Heart left ventricle (tissue), 16 donors: ENCODE data around the gene ERFL. TPM values are rescaled to one million over a fixed set of nuclear protein-coding genes. Genes with fewer than 3 reads are reported as not detected.

Experiments used
- ATAC-seq, 4 donors: fragments of 200-7000 bp; cut with Tn5 transposase; one replicate each; pipeline ENCODE4 v1.9.1; 2020 to 2022; ENCODE audit warnings: moderate library complexity in 4 of 4, mild to moderate bottlenecking in 3 of 4, moderate number of reproducible peaks in 1 of 4
- DNase-seq, 5 donors: peaks; one replicate each; pipeline ENCODE4 v3.0.0-alpha.2; 2020
- H3K27ac ChIP-seq, 12 donors: fragments of 200-600 bp; sonication (generic) in 4 of 12; one replicate each; pipeline versions ENCODE4 v1.5.0 to v1.8.0; 2016 to 2022; ENCODE audit warnings: mild to moderate bottlenecking in 2 of 12
- H3K27me3 ChIP-seq, 9 donors: fragments of 200-600 bp; sonication (generic) in 2 of 9; one replicate each; pipeline versions ENCODE4 v1.5.1 to v1.8.0; 2016 to 2022; ENCODE audit warnings: mild to moderate bottlenecking in 3 of 9
- H3K36me3 ChIP-seq, 9 donors: fragments of 200-600 bp; sonication (generic) in 2 of 9; one replicate each; pipeline versions ENCODE4 v1.5.0 to v1.8.0; 2018 to 2022; ENCODE audit warnings: mild to moderate bottlenecking in 2 of 9
- H3K4me1 ChIP-seq, 12 donors: fragments of 200-600 bp; sonication (generic) in 4 of 12; one replicate each; pipeline versions ENCODE4 v1.5.0 to v1.8.0; 2016 to 2022; ENCODE audit warnings: mild to moderate bottlenecking in 3 of 12
- H3K4me3 ChIP-seq, 12 donors: fragments of 200-600 bp; sonication (generic) in 4 of 12; one replicate each; pipeline versions ENCODE4 v1.5.0 to v1.8.0; 2017 to 2022; ENCODE audit warnings: mild to moderate bottlenecking in 9 of 12, moderate library complexity in 4 of 12
- H3K9me3 ChIP-seq, 12 donors: fragments of 200-600 bp; sonication (generic) in 4 of 12; one replicate each; pipeline versions ENCODE4 v1.5.0 to v1.8.0; 2016 to 2022; ENCODE audit warnings: mild to moderate bottlenecking in 1 of 12
- POLR2A ChIP-seq, 2 donors: fragments of 450-650 bp; IDR thresholded peaks; one replicate each; pipeline ENCODE4 v1.6.1; 2017; ENCODE audit warnings: antibody characterized with exemption in 2 of 2, mild to moderate bottlenecking in 2 of 2, moderate library complexity in 2 of 2
- WGBS, 4 donors: extraction: QIAGEN DNeasy Blood & Tissue Kit in 2 of 4; methylation state at CpG; one replicate each; pipeline versions ENCODE4 v1.1.5 to v1.1.7; 2013 to 2018; 5-methylcytosine and 5-hydroxymethylcytosine counted together
- intact Hi-C, 10 donors: fragments of 100-400 bp; cut with DNase I; formaldehyde crosslinking; loops; one replicate each; pipeline versions ENCODE4 v1.11.1 to v1.14.2; 2022
- polyA plus RNA-seq, 2 donors: library from polyadenylated mRNA; stranded (reverse); fragments of 200-250 nt; gene quantifications; one replicate each; pipeline ENCODE4 v1.2.3, GENCODE V29; 2013
- total RNA-seq, 9 donors: library from RNA; depleted of rRNA in 2 of 9; stranded (reverse); fragments of >200 nt in 2 of 9; fragmentation: NEBNext Ultra II Directional in 3 of 9; extraction: Animal tissue kit (Norgen Biotek cat#: 25700) in 3 of 9; gene quantifications; one replicate each; pipeline versions ENCODE4 v1.1.0 to v1.2.4, GENCODE V29; 2016 to 2023
- TF ChIP-seq, protein P1 (sequence below), 12 donors: fragments of 200-600 bp; sonication (generic) in 4 of 12; IDR thresholded peaks; one replicate each; pipeline versions ENCODE4 v1.5.0 to v1.8.0; 2018 to 2022; ENCODE audit warnings: antibody characterized with exemption in 12 of 12, mild to moderate bottlenecking in 5 of 12
- donor health status: ischemic (EF 13 %, LVEDD 7.1; RV severe dilation, severe dysfunction).
- donor health status: healthy with polysubstance abuse.
- donor health status: DM: no; HTN: yes; CAD: no.
- donor health status: DM: no; HTN: no; CAD: no.
- donor health status: ischemic (EF 25% LVEDD 6.9; RV normal size, moderate dysfunction).
- donor health status: ischemic (EF 25% LVEDD 5.7; RV mildly dilated, moderate dysfunction).
- donor health status: healthy.
- donor health status: DM: yes; HTN: yes; CAD: no.
- donor health status: ischemic (EF 35%, LVEDD 5.7; RV mildly dilated, moderate dysfunction).
- donor health status: nonischemic (EF 11% LVEDD 7.7; RV severe dilation, severe dysfunction).
- donor health status: DM: yes; HTN: yes; CAD: no.
- donor health status: PGD.
- donor health status: ischemic (EF 29% LVEDD 5.4; RV normal size, mild dysfunction).
- donor health status: nonischemic (EF 23%, LVEDD 6.1; RV moderate dilation, normal function).

The ERFL gene
- total and polyA plus RNA-seq, 11 donors = 0.13 TPM; not detected in 10

GRCh38 chr19:41892173-41892902, 35.9 kb downstream of the ERFL start:
- peaks cover 0 to 79% (median 53%) of the 10 kb centered on the region in 9 donors for H3K36me3 ChIP-seq
- DNase-seq = no peak
- H3K4me1 ChIP-seq = peaks cover 0 to 12% (median 3%) of the 10 kb centered on the region in 12 donors
- no peaks in the 10 kb centered on the region for H3K27me3 ChIP-seq
- WGBS, 4 donors = 85 to 93% (median 90%) methylated on average over 33 to 34 of the region's 34 CpGs
- TF ChIP-seq, protein P1, sequence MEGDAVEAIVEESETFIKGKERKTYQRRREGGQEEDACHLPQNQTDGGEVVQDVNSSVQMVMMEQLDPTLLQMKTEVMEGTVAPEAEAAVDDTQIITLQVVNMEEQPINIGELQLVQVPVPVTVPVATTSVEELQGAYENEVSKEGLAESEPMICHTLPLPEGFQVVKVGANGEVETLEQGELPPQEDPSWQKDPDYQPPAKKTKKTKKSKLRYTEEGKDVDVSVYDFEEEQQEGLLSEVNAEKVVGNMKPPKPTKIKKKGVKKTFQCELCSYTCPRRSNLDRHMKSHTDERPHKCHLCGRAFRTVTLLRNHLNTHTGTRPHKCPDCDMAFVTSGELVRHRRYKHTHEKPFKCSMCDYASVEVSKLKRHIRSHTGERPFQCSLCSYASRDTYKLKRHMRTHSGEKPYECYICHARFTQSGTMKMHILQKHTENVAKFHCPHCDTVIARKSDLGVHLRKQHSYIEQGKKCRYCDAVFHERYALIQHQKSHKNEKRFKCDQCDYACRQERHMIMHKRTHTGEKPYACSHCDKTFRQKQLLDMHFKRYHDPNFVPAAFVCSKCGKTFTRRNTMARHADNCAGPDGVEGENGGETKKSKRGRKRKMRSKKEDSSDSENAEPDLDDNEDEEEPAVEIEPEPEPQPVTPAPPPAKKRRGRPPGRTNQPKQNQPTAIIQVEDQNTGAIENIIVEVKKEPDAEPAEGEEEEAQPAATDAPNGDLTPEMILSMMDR (IDR thresholded peaks at IDR 0.05) = no peak
- no peak for TF ChIP-seq POLR2A (IDR thresholded peaks at IDR 0.05)
- no peak overlapping the region for H3K27ac ChIP-seq
- no peaks in the 10 kb centered on the region for H3K9me3 ChIP-seq
- ATAC-seq = no peak
- intact Hi-C loops = loop anchor here in 1 of 10 donors (5.0 kb wide), 1 partner anchor 50 kb away; no protein-coding TSS in a partner anchor
- H3K4me3 ChIP-seq = no peak overlapping the region

DNA sequence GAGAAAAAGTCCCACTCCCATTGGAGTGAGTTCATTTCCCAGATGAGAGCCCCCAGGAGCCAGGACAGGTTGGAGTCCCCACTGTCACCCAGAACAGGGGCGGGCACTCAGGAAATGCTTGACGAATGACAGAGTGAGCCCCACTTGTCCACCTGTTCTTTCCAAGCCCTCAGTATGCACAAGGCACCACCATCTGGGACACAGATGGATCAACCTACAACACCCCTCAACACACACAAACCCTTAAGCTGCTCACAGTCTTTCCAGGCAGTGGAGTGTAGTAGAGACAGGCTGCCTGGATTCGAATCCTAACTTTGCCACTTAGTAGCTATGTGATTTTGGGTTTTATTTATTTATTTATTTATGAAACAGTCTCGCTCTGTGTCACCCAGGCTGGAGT, 37.3 kb downstream of the ERFL start:
- no peaks in the 10 kb centered on the region for H3K27me3 ChIP-seq
- peaks cover 0 to 69% (median 43%) of the 10 kb centered on the region in 9 donors for H3K36me3 ChIP-seq
- no peaks in the 10 kb centered on the region for H3K9me3 ChIP-seq
- no peak overlapping the region for H3K4me3 ChIP-seq
- intact Hi-C loops = loop anchor here in 1 of 10 donors (5.0 kb wide), 1 partner anchor 51 kb away; no protein-coding TSS in a partner anchor
- ATAC-seq (no peak), DNase-seq (no peak)
- no peak overlapping the region for H3K27ac ChIP-seq
- H3K4me1 ChIP-seq = peaks cover 0 to 26% (median 15%) of the 10 kb centered on the region in 12 donors
- 90 to 100% (median 92%) methylated on average over 4 of the region's 4 CpGs for WGBS, 4 donors
- TF ChIP-seq POLR2A (IDR thresholded peaks at IDR 0.05) = no peak
- TF ChIP-seq, protein P1 (IDR thresholded peaks at IDR 0.05) = no peak

GRCh38 chr19:41889896-41890295, 38.4 kb downstream of the ERFL start:
- Histone ChIP-seq H3K27ac (no peak overlapping the region), H3K4me3 (no peak overlapping the region), H3K4me1 (peaks cover 0 to 36% (median 24%) of the 10 kb centered on the region in 12 donors), H3K36me3 (peaks cover 0 to 60% (median 33%) of the 10 kb centered on the region in 9 donors), H3K9me3 (no peaks in the 10 kb centered on the region), H3K27me3 (no peaks in the 10 kb centered on the region)
- intact Hi-C loops = loop anchor here in 3 of 10 donors (5.0 kb wide), 3 partner anchors 37 to 52 kb away; partner anchors contain the start of gene ERFL (in 1 of the 3)
- no peak for ATAC-seq
- no peak for TF ChIP-seq POLR2A (IDR thresholded peaks at IDR 0.05)
- TF ChIP-seq, protein P1 (IDR thresholded peaks at IDR 0.05) = no peak
- 85 to 97% (median 95%) methylated on average over 8 of the region's 8 CpGs for WGBS, 4 donors
- no peak for DNase-seq

GRCh38 chr19:41888926-41889325, 39.3 kb downstream of the ERFL start:
- TF ChIP-seq, protein P1 (IDR thresholded peaks at IDR 0.05) = no peak
- no peak for TF ChIP-seq POLR2A (IDR thresholded peaks at IDR 0.05)
- Histone ChIP-seq H3K4me3 (no peak overlapping the region), H3K9me3 (no peaks in the 10 kb centered on the region), H3K27ac (peak overlapping the region in 1 of 12 donors; percentile 84), H3K36me3 (peaks cover 0 to 55% (median 27%) of the 10 kb centered on the region in 9 donors), H3K4me1 (peaks cover 0 to 40% (median 28%) of the 10 kb centered on the region in 12 donors), H3K27me3 (no peaks in the 10 kb centered on the region)
- WGBS, 4 donors = 86 to 93% (median 89%) methylated on average over 12 of the region's 12 CpGs
- intact Hi-C loops = loop anchor here in 3 of 10 donors (5.0 kb wide), 2 partner anchors 38 to 43 kb away; partner anchors contain the start of gene ERFL (in 1 of the 3)
- DNase-seq (no peak), ATAC-seq (no peak)
